ENCODE data around the gene FRY. TPM values are rescaled to one million over a fixed set of nuclear protein-coding genes. Genes with fewer than 3 reads are reported as not detected.

The FRY gene
- polyA plus RNA-seq, 5 donors = 40.2 to 50.3 (median 42.2) TPM

GRCh38 chr13:32081591-32081990, 50.0 kb downstream of the FRY start:
- no peak for DNase-seq

DNA sequence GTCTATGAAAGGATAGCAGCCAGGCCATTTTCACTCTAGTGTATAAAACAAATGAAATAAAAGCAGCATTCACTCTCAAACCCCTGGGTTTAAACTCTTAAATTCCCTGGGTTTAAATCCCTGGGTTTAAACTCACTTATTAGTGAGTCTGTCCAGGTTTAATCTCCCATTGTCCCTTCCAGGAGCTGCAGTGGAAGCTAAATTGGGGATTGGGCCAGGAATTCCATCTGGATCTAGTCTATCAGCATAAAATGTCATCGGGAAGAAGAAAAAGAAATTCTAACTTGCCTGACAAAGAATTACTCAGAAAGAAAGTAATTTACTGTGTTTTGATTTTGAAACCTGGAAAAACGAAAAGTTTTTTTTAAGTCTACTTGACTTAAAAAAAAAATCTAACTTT, 54.8 kb downstream of the FRY start:
- peak in 1 of 2 donors; percentile 9 for DNase-seq

GRCh38 chr13:32086791-32087441, 55.3 kb downstream of the FRY start:
- DNase-seq = no peak

GRCh38 chr13:32087955-32088747, 56.6 kb downstream of the FRY start:
- no peak for DNase-seq

DNA sequence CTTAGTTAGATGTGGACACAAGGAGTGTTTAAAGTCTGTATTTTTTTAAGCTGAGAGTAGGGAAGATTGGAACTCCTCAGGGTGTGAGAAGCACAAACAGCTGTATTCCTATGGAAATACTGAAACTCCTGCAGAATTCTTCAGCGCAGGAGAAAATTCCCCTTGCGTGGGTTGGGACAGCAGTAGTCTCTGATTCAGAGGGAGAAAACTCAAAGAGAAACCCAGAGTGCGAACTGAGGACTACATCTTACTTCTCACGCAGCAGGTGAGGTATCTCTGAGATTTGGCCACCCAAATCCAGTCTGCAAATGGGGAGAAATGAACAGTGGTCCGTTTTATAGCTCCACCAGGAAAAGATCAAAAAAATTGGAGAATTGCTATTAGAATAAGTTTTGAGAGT, 60.9 kb downstream of the FRY start:
- no peak for DNase-seq

DNA sequence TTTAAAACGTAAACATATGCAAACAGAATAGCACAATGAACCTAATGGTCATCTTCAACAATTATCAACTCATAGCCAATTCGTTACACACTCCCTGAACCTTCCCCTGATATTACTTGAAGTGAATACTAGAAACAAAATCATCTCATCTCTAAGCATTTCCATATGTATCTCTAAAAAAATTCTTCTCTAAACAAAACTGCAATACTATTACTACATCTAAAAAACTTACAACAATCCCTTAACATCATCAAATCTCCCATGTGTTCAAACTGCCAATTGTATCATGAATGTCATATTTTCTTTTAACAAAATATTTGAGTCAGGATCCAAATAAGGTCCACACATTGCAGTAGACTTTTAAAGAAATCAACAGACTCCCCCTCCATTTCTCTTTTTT, 61.4 kb downstream of the FRY start:
- DNase-seq = no peak

DNA sequence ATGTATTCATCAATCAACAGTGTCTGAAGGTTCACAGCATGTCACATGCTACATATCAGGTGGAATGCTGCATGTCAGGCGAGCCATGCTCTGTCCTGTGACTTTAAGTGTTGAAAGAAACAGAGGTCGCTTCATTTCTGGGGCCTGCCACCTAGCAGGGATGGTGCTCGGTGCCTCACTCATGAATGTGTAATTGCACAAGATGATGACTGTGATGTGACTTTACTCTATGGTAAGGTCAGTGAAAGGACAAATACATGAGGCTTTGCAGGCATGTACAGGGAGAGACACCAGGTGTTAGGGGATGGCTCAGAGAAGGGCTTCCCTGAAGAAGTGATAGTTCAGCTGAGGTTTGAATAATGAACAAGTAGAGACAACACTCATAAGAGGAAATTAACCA, 66.7 kb downstream of the FRY start:
- DNase-seq = no peak

DNA sequence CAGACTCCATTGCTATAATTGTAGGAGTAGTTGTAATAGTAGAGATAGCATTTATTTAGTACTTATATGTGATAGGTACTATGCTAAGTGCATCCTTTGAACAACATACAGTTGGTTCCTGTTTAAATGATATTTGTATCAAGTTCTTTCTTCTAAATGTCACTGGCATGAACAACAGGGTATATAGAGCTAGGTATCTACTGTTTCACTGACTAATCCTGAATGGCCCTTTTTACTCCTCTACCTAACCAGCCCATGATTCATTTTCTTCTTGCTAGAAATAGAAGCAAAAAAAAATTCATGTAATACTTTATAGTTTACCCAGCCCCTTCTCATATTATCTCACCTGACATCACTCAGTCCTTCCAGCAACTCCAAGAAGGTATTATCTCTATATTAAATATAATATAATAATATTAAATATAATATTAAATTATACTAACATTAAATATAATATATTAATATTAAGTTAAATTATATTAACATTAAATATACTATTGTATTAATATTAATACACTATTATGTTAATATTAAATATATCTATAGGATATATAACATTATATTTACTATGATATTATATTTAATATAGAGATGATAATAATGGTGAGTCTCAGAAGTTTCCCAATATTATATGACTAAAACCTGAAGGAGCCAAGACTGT, 74.2 kb downstream of the FRY start:
- DNase-seq = no peak

DNA sequence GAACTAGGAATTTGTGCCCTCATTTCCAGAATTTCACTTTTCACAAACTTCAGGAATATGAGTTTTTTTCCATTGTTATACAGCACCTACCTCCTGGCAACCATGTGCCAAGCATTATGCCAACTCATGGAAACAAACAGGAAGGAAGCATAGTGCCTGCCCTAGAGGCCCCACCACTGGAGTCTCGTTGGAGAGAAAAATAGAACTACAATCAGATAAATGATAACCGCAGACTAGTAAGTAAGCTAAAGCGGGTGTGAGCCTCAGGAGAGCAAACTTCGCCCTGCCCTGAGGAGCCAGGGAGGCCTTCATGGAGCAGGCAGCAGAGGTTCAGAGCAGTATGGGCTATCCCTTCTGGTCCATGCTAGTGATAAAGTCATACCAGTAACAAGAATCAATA, 75.9 kb downstream of the FRY start:
- DNase-seq = no peak

DNA sequence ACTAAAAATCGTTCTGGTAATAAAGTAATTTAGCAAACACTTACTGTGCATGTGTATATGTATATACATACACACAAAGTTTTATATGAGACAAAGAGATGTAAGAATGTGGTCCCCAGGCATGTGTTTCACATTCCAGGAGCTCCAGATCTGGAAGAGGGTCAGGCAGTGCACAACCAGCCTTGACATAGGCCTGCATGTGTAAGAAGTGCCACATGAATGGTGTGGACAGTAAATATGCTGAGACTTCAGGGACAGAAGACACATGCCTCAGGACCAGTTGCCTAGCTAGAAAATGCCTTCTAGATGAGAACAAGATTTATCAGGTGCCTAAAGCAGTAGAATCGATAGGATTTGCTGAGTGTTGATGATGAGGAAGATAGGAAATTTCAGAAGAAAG, 76.4 kb downstream of the FRY start:
- DNase-seq = no peak

DNA sequence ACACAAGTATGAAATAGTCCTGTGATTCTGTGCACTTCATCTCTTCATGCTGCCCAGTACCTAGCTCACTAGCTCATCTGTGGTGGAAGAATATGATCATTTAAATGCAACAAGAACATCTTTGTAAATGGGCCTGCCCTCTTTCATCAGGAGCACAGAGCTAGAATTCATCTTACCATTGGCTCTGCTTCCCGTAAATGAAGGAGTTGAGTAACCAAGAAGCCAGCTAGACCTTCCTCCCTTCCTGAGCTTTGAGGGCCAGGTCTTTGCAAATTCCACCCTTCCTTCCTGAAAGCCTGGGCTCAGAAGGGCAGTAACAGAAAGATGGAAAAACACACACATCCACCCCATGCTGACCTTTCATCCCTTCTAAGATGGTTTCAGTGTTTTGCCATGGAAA, 82.0 kb downstream of the FRY start:
- DNase-seq = no peak

- DNase-seq = no peak
Measured at GRCh38 chr13:32114284-32114950, 82.8 kb downstream of the FRY start.

GRCh38 chr13:32115066-32115465, 83.5 kb downstream of the FRY start:
- DNase-seq = no peak

DNA sequence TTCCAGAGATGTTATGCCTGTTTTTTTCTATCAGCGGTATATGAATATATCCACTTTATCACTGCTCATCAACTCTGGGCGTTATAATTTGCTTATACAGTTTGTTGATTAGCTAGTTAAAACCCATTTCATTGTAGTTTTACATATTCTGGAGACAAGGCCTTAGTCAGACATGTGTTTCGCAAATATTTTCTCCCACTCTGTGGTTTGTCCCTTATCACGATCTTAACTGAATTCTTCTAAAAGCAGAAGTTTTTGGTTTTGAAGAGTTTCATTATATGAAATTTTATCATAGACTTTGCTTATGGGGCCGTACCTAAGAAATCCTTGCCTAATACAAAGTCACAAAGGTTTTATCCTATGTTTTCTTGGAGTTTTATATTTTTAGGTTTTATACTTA, 84.6 kb downstream of the FRY start:
- DNase-seq = no peak

DNA sequence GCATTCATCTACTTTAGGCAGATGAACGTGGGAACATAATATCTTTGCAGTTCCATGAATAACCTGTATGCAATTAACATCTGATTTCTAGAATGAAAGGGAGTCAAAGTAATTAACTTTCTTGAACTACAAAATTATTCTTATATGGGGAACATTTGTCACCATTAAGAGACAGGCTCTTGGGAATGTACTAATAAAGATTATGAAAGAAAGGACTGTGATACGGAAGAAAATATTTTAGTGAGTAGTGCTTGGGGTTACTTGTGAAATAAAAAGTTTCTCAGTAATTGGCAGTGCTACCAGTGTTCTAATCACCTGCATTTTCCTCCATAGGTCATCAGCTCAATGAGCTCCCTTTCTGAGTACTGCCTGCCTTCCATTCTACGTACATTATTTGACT, 85.4 kb downstream of the FRY start:
- no peak for DNase-seq

DNA sequence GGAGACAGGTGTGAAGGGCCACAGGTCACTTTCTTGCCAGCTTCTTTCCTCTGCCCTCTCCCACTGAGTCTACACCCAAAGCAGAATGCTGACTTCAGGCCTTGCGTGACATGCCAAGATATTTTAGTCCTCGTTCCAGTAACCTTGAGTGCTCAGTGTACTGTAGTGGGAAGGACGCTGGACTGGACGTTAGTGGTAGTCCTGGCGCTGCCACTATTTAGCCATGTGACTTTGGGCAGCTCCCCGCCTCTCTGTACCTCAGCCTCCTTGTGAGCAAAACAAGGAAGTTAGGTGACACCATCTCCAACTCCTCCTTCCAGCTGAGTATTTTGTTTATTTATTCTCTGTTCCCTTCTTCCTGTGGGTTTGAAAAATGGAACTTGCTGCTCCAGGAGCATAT, 86.1 kb downstream of the FRY start:
- DNase-seq = no peak

GRCh38 chr13:32121316-32121715, 89.7 kb downstream of the FRY start:
- no peak for DNase-seq

GRCh38 chr13:32124743-32125142, 93.2 kb downstream of the FRY start:
- DNase-seq = no peak

DNA sequence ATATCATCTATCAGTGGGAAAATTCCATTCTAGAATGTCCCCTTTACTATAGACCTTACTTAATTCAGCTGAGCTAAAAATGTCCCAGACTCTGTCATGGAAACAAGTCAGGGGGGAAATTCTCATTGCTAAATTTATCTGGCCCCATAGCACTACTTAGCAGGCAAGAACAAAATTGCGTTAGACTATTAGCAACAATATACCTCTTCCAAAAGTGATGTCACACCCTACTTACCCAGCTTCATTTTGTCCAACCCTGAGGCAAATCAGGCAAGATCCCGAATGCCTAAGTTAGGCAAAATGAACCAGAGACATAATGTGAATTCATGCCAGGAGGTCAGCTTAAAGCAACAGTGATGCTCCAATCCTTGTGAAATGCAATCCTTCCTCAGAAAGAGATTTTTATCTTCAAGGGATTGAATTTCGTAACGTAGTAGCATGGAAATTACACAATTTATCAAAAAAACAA, 93.7 kb downstream of the FRY start:
- no peak for DNase-seq

DNA sequence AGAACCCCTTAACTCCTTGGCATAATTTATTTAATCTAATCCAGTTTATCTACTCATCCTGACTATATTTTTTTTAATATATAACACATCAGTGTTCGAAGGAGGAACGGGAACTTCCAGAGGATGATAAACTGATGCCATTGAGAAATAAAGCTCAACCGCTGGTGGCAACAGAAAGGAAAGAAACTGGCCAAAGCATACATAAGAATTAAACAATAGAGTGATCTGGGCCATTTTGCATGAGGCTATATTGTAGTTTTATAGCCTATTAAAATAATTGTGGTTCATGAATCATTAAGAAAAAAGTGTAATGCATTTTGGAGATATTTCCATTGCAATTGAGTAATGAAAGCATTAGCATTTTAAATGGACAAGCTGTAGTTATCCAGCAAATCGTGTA, 94.2 kb downstream of the FRY start:
- DNase-seq = no peak

DNA sequence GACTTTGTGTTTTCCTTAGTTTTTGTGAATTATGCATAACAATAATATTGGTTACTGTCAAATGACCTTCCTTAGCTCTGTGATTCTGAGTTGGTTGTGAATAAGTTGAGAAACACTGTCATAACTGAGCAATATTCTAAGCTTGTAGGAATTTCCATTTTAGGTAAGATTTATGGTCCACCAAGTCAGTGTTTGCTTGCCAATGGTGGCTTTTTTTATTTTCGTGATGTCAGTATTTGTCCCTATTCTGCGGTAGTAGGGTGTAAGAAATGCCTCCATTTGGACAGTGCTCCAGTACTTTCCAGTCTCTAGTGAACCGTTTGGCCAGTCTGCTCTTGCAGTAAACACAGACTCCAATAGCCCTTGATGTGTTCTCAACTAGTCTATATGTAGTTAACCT, 94.7 kb downstream of the FRY start:
- DNase-seq = no peak

DNA sequence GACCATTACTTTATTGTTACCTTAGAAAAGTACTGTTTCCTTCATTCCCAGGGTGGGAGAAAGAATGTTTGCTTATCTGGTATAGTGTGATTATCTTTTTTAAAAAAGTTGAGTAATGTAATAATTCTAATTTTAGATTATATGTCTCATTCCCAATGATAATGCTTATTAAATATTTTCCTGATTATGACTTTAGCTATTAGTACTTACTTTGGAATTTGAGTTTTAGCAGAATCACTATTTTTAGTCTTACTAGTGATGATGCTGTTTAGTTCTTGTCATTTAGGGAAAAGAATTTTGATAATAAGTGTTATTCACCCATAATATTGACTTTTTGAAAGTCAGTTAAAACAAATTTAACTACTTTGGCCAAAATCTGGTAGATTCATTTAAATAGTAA, 95.2 kb downstream of the FRY start:
- DNase-seq = no peak

DNA sequence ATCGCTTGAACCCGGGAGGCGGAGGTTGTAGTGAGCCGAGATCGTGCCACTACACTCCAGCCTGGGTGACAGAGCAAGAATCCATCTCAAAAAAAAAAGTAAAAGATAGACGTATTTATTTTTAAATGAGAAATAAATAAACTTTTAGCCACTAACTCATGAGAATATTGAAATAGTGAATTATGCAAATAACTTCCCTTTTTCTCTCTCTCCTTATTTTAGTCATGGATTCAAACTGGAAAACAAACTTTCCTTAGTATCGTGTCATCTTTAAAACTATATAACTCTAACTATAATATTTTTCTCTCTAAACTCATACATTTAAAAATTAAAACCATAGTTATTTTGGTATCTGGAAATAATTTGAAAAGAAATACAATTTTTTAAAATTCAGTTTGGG, 96.1 kb downstream of the FRY start:
- DNase-seq = no peak
